Activated T-cell treated with anti-CD3 and anti-CD28 coated beads for 4 hours (primary cell): Measurements from ENCODE around the gene SLC22A23.
"Not testable (repeated sequence)": the region's sequence is repeated elsewhere in the genome, so short reads cannot be mapped to it uniquely, and the experiment has no call there.

Experiments used
- DNase-seq: peaks from one replicate; pipeline ENCODE4 v3.0.0-alpha.2; 2020

SLC22A23 gene

GRCh38 chr6:3382326-3383279 is 74.2 kb downstream of the SLC22A23 start:
- DNase-seq, result no peak

- DNase-seq, result no peak
Observed at GRCh38 chr6:3381233-3381921, 75.5 kb downstream of the SLC22A23 start.

DNA sequence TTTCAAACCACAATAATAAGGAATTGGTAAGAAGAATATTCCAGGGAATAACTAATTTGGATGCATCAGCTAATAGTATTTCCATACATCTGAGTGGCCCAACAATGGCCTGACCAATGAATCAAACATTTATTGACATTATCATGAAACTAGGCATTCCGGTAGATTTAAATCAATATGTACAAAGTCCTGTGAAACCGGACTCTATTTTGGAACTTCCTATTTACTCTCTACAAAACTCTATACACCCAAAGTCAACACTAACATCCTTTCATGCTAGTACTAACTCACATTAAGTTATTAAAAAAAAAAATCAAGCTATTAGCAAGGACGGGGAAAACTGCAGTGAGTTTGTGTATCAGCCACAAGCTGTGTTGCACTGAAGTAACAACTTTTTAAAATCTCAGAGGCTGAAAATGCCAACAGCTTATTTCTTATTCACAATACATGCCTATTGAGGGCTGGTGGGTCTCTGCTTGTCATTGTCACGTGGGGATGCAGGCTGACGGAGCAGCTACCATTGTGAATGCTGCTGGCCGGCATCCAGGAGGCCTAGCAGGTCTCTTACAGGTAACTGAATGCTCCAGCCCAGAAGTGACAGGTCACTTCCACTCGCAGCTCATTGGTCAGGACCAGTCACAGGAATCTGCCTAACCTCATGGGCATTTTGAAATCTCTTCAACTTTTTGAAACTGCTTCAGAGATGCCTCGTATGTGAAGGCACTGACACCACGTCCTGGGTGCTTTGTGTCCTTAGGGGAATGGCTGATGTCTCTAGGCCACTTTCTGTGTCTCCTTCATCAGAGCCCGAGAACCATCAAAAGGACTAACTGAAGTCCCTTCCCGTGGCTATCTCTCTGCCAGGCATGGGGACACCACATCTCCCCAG is 76.3 kb downstream of the SLC22A23 start:
- no peak for DNase-seq

DNA sequence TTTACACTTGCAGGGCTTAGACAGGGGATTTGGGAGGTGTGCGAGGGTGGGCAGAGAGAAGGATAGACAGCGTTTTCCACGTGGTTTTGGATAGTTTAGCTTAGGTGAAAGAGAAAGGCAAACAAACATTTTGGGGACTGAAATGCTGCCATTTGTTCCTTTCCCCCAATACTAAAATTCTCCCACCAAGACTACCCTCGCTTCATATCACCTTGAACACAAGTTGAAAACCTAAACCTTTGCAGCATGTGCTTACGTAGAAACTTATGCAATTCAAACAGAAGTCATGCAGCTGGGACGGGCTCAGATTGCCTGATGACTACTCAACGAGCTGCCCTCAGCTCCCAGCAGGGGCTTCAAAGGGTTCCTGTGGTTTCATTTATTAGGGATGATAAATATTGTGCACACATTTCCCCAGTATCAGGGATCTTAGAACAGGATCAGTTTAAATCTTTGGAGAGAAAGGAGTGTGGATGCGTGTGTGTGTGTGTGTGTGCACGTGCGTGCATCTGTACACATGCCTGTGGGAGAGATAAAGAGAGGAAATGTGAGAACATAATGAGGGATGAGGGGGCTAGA is 77.3 kb downstream of the SLC22A23 start:
- DNase-seq, result no peak

DNA sequence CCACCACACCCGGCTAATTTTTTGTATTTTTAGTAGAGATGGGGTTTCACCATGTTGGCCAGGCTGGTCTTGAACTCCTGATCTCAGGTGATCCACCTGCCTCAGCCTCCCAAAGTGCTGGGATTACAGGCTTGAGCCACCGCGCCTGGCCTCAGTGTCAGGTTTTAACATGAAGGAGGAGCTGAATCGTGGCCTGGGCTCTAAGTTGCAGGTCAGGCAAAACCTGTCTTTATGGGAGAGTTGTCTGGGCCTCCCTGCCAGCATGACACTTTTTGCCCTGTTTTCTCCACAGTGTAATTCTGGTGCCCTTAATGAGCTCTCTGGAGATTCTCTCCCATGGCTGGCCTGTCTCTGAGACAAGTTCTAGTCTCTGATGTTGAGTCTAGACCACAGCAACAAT is 78.0 kb downstream of the SLC22A23 start:
- DNase-seq, result not testable (repeated sequence)

DNA sequence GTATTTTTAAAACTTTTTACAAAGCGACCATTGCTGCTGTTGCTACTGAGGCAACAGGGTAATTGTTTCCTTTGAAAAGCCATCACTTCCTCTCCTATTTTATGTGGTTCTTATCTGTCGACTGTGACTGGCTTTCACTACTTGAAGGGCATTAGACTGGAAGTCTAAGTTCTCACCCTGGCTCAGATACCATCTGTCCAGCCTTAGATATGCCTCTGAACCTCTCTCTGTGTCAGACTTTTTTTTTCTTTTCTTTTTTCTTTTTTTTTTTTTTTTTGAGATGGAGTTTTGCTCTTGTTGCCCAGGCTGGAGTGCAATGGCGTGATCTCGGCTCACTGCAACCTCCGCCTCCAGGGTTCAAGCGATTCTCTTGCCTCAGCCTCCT is 78.5 kb downstream of the SLC22A23 start:
- not testable (repeated sequence) for DNase-seq

GRCh38 chr6:3377536-3378397 is 79.1 kb downstream of the SLC22A23 start:
- DNase-seq, result no peak

- DNase-seq, result no peak
Observed at GRCh38 chr6:3376893-3377535, 79.8 kb downstream of the SLC22A23 start.

DNA sequence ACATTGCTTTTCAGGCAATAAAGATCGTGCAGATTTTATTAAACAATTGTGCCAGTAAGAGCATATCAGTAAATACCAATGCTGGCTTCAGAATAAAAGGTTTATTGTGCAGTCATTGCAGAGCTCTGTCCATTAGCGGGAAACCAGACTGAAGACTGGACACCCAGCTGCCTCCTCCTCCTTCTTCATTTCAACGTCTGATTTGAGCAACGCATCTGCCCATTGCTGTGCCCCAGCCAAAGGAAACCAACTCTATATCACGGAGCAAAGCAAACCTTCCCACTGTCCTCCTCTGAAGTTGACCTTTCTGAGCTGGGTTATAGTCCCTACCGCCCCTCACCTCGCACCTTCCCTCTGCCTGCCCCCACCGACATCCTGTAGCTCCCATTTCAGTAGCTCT is 80.8 kb downstream of the SLC22A23 start:
- DNase-seq, result no peak

DNA sequence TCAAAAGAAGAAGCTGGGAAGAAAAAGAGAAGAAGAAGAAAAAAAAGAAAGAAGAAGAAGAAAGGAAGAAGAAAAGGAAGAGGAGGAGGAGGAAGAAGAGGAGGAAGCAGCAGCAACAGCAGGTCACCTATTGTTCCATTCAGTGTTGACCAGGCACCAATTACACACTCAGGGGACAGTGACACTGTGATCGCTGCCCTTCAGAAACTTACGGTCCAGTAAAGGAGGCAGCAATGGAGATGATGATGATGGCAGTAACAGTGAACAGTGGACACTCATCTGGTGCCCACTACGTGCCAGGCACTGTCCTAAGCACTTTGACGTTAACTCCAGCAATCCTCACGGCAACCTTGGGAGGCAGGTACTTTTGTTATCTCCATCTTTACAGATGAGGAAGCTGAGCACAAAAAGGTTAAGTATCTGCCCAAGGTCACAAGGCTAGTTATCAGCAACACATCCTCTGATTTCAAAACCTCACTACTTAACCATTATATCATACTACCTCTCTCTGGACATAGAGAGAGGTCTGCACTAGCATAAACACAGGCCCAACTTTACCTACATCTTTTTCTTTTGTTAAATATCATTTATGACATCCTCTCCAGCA is 83.2 kb downstream of the SLC22A23 start:
- DNase-seq, result no peak

DNA sequence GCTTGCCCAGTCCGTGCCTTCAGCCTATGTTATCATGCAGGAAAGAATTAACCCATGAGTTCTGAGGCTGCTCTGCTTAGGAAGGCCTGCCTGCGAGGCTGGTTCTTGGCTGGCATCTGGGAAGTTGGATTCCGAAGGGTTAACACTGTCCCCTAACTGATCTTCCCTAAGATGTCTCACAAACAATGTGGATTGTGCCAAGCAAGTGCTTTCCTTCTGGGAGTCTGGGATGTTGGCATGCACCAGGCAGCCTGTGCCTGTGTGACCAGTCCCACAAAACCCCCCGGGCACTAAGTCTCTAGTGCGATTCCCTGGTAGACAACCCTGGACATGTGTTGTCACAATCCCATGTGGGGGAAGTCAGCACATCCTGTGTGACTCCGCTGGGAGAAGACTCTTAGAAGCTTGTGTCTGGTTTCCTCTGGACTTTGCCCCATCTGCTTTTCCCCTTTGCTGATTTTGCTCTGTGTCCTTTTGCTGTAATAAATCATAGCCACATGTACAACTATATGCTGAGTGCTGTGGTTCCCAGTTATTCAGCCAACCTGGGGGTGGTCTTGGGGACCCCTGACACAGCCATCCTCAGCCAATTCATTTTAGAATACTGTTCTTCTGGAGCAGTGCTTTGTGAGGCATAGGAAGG is 83.8 kb downstream of the SLC22A23 start:
- no peak for DNase-seq

DNA sequence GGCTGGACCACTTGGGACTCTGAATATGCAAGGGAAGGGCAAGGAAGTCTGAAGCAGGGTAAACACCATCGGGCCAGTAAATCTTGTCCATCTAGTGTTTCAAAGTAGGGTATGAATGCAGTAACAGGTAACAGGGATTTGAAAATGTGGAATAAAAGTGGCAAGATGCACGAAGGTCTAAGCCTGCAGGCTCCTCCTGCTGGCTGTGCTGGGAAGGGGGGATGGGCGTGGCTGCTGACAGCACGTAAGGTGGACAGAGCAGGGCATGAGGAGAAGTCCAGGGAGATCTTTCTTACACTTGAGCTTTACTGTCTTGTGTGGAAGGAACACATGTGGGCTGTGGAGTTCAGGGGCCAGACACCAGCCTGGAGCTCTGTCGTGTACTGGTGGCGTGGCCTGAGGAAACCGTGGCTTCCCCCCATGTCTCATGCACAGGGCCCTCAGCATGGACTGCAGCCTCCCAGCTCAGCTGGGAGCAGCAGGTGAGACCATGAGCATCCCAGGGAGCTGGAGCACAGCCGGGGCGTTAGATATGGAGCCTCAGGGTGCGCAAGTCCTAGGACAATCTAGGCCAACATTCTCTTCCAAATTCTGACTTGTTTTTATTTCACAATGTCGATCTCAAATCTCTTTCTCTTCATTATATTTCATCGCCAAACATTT is 84.5 kb downstream of the SLC22A23 start:
- DNase-seq, result no peak

- no peak for DNase-seq
Observed at GRCh38 chr6:3371222-3371949, 85.5 kb downstream of the SLC22A23 start.

GRCh38 chr6:3370361-3371221 is 86.3 kb downstream of the SLC22A23 start:
- DNase-seq, result no peak

DNA sequence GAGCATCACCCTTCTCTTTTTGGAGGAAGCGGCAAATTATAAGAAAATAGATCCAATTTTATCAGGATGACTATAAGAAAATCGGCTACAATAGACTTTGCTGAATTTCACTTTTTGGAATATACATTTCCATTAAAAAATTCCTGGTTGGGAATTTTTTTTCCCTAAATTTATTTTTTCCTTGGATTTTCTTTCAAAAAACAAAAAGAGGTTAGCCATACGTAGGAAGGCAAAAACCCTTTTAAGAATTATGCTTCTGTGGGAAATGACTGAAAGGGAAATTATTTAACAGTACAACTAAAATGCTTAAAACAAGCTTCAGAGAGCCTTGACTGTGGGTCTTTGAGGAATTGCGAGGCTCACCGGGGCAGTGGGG is 86.9 kb downstream of the SLC22A23 start:
- no peak for DNase-seq

- DNase-seq, result no peak
Observed at GRCh38 chr6:3368685-3369084, 88.2 kb downstream of the SLC22A23 start.

- no peak for DNase-seq
Observed at GRCh38 chr6:3367630-3368029, 89.2 kb downstream of the SLC22A23 start.
